Measurements from ENCODE around the gene NABP2.

The NABP2 gene

DNA sequence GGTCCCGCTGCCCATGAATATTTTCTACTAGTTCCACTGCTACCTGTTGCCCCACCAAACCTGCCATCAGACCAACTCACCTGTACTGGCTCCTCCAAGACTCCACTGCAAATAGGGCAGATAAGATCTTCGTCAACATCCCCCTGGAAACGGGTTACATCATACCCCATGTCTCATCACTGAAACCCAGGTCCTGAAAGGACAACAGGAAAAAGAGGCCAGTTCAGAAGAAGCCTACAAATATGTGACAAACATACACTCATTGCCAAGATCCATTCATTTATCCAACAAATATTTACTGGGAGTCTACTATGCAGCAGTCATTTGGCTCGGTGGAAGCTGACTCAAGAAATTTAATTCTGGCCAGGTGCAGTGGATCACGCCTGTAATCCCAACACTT is 10.3 kb upstream of the NABP2 start:
- no peak for DNase-seq (ENCODE audit: low read depth)

DNA sequence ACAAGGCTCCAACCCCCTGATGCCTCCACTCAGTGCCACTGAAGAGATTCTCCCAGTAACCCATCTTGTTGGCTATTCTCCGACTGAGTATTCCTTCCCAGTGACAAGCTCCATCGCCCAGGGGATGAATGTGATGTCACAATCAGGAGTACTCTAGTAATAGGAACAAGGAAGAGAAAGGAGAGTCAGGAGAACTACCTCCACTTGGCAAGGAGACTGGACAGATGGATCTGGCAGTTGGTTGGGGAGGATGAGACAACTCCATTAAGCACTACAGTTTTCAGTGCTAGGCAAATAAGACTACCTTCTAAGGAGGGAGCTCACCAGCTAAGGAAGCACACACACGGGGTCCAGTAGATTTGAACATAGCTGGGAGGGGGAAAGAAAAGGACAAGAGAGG is 7.7 kb upstream of the NABP2 start:
- DNase-seq (ENCODE audit: low read depth): no peak

DNA sequence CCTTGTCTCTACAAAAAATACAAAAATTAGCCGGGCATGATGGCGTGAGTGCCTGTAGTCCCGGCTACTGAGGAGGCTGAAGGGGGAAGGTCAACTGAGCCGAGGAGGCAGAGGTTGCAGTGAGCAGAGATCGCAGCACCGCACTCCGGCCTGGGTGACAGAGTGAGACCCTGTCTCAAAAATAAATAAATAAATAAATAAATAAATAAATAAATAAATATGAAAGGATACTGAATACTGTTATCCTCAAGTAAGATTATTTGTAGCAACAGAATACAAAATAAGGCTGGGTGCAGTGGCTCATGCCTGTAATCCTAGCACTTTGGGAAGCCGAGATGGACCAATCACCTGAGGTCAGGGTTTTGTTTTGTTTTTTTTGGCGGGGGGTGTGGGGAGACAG is 4.3 kb upstream of the NABP2 start:
- no peak for DNase-seq (ENCODE audit: low read depth)

DNA sequence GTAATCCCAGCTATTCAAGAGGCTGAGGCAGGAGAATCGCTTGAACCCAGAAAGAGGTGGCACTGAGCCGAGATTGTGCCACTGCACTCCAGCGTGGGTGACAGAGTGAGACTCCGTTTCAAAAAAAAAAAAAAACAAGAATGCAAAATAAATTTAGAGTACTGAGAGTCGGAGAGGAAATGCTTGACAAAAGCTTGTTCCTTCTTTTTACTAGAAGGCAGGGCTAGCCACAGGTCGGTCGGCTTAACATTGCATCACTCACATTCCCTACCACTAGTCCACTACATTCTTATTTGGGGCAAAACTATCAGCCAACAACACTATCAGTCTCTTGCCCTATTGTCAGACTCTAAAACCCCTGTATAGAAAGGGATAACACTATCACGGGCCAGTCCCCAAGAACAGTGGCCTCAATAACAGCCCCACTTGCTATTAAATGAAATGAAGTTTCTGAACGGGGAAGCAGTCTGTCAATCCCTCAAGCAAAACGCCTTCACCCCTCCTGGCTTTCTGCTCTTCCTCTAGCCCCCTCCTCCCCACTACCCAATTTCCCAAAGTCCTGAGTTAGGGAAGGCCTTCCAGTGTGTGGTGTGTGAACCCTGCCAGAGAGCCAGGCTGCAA is 3.4 kb upstream of the NABP2 start:
- no peak for DNase-seq (ENCODE audit: low read depth)

DNA sequence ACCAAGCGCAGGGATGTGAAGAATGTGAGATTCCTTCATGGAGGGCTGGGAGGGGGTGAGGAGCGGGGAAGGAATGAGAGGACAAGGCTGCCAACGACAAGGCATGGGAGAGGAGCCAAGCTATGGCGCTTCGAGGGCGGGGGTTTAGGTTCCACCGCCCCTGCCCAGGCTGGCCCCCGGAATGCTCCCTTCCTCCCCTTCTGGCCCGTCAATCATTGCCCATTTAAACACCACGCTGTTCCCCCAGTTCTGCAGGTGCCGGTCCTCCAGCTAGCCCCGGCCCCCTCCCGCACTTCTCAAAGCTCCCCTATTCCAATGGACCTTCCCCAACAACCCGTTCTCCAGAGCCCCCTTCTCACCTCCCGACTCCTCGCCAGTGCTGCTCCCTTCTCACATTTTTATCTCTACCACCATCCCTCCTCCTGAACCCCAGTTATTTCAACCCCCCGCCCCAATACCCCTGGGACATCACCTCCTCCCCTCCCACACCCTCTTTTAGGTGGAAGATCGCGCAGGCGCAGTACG is 2.8 kb upstream of the NABP2 start:
- DNase-seq (ENCODE audit: low read depth): no peak

DNA sequence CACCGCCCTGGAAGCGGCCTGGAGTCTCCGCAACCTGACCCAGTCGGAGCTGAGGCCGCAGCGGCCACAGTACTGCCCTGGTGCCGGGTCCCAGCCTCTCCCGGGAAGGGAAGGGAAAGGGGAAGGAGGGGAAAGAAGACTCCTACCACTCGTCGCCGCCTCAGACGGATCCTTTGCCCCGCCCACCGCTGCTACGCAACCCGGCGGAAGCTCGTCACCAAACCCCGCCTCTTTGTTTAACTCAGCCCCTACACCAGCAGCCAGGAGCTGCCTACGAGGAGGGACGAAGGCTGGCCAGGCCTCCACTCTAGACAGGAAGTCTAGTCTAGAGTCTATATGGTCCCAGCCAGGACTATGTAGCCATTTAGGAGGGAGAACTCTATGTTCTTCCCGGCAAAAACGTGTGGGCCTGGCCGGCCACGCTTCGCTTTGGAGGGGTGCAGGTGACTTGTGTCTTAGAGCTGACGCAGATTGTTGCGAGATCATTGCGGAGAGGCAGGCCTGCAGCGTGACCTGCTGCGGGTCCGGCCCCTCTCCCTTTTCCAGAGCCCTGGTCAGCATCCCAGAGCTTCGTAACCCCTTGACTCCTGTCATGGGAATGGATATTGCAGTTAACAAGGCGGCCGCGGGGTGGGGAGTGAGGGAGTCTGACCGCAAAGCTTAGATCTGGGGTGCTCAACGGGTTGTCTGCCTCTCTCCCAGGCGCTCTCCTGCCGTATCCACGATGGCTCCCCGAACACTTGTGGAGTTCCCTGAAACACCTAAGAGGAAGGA is 2.2 kb upstream of the NABP2 start, which contains the start of gene RNF41:
RNF41 (minus strand) TSS at position 166 of the 774 bp plus-strand sequence. CDS start 7,875 bp downstream, outside the sequence.
- DNase-seq (ENCODE audit: low read depth): peak; percentile 89

DNA sequence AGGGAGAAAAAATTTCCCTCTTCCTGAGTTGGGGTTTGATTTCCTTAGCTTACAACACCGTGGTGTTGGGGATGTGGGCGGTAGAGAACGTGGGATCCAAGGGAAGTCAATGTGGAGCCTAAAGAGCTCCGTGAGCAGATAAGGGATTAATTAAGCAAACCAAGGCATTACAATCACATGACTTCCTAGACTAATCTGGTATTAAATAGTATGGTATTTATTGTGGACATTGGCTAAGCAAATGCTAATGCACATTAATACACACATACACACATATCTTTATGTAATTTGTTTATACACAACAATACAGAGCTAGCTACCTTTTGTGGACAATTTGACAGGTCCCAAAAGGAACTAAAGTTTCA is 1.6 kb upstream of the NABP2 start:
- DNase-seq (ENCODE audit: low read depth): no peak

DNA sequence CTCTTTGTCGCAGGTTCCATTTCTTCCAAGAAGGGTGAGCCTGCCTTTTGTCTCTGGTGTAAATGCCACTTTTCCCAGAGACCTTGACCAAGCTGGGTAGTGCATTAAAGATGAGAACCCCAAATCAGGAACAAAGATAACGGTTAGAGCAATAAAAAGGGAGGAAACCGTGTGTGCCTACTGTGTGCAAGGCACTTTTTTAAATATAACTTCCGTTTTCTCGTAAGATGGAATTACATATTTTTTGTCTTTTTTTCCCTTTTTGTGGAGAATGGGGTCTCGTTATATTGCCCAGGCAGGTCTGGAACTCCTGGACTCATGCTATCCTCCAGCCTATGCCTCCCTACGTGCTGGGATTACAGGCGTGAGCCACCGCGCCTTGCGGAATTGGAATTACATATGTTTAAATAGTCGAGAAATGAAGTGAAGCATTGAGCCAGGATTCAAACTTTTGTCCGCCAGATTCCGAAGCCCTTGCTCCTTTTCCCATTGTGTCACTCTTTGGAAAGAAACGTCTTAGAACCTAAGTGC is 506 bp upstream of the NABP2 start:
- DNase-seq (ENCODE audit: low read depth): no peak

DNA sequence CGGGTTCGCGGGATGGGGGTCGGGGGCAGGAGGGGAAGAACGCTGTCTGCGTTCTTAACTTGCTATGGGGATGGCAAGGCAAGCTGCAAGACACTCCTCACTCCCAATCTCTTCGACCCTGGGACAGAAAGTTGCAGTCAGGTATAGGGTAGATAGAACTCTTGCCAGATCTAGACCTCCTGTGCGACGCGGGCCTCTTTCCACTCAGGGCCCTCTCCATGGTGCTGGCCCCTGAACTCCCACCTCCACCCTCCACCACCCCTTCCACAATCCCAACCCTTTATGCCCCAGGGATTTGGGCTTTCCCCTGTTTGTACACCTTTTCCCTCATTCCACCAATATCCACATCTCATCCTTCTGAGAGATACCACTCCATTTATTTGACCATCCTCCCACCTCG is 812 bp downstream of the NABP2 start:
- DNase-seq (ENCODE audit: low read depth): no peak

DNA sequence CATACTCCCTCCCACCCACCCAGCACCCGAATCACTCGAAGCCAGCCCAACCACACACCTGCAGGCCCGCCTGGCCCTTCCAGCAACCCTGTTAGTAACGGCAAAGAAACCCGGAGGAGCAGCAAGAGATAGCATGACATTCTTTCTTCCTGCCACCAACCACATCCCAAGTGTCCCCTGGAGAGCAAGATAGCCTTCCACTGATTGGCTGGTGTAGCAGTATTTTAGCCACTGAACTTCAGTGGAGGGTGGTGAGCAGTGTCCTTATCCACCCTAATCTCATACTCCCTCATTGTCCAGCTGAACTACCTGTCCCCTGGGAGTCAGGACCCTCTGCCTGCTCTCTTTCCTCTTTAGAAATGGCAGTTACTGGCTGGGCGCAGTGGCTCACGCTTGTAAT is 4.9 kb downstream of the NABP2 start:
- DNase-seq (ENCODE audit: low read depth): no peak

DNA sequence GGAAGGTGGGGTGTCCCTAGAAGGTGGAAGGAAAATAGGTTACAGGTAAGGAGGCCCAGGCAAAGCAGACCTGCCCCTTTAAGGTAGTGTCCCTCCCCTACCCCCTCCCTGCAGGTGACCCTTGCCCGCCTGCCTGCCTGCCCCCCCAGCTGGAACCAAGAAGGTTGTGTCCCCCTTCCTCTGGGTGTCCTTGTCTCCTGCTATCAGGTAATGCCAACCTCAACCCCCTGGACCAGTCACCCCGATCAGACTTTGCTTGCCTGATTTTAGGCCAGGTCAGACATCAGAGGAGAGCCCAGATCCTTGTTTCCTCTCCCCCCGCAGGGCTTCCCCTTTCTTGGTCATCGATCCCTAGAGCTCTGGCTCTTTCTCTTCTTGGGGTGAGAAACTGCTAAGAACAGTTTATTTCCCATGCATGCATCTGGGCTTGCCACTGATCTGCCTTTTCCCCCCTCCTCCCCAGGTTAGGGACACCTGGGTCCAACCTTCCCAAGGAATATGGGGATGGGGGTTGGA is 5.8 kb downstream of the NABP2 start, which contains the start of gene SLC39A5:
SLC39A5 (plus strand) TSS at position 136 of the 516 bp plus-strand sequence. CDS start 1,224 bp downstream, outside the sequence.
- no peak for DNase-seq (ENCODE audit: low read depth)

DNA sequence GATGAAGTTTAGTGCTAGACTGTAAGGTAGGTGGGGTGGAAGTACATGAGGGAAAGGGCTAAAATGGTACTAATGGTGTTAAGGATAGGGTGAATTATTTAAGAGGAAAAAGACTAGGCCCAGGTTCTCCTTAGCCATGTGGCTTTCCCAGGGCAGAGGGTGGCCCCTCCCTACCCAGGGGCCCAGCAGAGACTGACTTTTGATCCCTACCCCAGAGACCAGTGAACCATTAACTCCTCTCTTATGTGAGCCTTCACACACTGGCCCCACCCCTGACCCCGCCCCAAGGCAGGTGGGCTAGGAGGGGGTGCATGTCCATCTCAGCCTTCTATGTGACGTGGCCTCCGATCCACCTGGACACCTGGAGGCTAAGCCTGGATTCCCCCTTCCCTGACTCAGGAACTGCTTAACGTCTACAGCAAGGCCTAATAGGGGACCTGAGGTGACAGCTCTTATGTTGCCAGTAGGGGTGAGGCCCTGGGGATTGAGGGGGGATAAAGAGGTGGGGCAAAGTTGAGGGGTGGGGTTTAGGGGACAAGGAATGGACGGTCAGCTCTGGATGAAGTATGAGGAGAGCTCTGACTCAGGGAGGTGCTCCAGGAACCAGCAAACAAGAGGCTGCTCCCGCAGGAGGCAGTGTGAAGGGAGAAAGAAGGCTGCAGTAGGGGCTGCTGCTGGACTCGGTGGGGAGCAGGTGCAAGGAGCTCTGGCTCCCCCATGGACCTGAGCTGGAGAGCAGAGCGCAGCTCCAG is 6.5 kb downstream of the NABP2 start:
- no peak for DNase-seq (ENCODE audit: low read depth)

DNA sequence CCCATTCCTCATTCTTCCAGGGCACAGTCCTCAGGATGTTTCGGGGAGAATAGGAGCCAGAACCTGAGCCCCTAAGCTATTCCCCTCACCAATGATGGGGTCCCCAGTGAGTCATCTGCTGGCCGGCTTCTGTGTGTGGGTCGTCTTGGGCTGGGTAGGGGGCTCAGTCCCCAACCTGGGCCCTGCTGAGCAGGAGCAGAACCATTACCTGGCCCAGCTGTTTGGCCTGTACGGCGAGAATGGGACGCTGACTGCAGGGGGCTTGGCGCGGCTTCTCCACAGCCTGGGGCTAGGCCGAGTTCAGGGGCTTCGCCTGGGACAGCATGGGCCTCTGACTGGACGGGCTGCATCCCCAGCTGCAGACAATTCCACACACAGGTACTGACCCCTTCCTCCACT is 7.0 kb downstream of the NABP2 start:
- DNase-seq (ENCODE audit: low read depth): no peak

DNA sequence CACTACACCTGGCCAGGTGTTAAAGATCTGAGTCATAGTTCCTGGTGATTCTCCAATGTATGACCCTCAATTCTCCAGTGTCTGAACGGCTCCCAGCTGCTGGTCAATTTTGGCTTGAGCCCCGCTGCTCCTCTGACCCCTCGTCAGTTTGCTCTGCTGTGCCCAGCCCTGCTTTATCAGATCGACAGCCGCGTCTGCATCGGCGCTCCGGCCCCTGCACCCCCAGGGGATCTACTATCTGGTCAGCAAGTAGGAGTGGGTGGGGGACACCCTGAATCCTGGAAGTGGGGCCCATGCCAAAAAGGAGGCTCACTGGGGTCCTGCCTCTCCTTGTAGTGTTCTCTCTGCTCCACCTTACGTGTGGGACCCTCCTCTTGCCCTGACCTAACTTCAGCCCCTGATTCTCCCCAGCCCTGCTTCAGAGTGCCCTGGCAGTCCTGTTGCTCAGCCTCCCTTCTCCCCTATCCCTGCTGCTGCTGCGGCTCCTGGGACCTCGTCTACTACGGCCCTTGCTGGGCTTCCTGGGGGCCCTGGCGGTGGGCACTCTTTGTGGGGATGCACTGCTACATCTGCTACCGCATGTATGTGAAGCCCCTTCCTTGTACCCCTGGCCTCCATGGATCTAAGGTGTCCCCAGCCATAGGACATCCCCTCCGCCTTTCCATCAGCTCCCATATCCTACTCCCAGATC is 10.7 kb downstream of the NABP2 start:
- DNase-seq (ENCODE audit: low read depth): no peak

DNA sequence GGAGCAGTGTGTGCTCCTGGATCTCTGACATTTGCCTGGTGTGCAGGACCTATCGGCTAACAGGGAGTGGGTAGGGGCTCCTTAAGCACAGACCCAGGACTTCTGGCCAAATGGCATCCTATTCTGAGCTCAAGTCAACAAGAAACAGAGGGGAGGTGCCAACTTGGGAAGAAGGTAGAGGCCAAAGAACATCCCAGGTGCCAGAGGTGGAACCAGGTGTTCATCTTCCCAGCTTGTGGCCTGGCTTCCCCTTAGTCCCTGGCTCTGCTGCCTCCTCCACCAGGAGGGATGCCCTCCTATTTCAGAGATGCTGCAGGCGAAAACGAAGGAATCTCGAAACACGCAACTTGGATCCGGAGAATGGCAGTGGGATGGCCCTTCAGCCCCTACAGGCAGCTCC is 11.9 kb downstream of the NABP2 start:
- no peak for DNase-seq (ENCODE audit: low read depth)

DNA sequence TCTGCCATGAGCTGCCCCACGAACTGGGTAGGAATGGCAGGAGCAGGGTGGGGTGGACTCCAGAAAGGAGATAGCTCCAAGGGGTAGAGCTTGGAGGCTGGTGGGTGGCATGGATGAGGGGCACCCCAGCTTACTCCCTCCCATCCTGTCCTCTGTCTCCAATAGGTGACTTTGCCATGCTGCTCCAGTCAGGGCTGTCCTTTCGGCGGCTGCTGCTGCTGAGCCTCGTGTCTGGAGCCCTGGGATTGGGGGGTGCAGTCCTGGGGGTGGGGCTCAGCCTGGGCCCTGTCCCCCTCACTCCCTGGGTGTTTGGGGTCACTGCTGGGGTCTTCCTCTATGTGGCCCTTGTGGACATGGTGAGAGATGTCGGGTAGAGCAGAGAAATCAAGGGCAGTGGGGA is 12.8 kb downstream of the NABP2 start:
- DNase-seq (ENCODE audit: low read depth): no peak

DNA sequence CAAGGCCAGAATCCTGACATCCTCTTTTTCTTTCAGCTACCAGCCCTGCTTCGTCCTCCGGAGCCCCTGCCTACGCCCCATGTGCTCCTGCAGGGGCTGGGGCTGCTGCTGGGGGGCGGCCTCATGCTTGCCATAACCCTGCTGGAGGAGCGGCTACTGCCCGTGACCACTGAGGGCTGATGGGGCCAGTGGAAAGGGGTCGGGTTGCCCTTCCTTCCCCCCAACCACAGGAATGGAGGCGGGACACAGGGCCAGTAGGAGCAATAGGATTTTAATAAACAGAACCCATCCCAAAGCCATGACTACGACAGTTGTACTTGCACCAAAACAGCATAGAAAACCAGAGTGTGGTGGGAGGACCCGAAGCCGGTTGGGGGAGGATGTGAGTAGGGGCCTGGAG is 13.4 kb downstream of the NABP2 start:
- DNase-seq (ENCODE audit: low read depth): no peak

DNA sequence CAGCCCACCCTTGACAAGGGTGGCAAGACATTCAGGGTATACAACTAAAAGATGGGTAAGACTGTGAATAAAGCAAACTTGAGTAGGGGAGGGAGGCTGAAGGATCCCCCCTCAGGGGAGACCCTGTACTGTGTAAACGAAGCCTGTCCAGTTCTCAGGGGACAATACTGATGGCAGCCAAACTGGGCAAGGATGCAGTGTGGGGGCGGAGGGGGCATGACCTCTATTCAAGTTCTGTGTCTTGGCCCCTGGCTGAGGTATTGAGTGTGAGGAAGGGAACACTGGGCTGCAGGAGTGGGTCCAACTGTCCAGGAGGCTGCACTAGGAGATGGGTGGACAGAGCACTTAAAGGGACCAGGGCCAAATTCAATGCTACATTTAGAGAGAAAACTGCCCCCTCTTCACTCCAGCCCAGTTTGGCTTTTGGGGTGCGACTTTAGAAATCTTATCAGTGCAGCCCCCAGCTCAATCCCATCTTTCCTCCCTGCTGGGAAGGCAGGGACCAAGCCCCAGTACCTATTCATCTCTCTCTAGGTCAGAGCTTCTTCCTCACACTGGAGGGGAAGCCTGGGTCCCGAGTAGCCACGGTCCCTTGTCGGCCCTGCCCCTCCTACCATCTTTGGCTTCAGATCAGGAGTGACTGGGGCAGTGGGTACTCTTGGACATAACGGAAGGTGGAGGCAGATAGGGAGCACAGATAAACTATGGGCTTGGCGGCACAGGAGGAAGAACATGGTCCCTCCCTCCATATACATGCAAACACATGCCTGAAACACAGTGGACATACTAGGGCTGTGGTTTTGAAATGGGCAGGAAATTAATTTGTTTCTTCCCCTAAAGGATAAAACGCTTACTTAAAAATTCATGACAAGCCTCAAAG is 17.5 kb downstream of the NABP2 start:
- no peak for DNase-seq (ENCODE audit: low read depth)

DNA sequence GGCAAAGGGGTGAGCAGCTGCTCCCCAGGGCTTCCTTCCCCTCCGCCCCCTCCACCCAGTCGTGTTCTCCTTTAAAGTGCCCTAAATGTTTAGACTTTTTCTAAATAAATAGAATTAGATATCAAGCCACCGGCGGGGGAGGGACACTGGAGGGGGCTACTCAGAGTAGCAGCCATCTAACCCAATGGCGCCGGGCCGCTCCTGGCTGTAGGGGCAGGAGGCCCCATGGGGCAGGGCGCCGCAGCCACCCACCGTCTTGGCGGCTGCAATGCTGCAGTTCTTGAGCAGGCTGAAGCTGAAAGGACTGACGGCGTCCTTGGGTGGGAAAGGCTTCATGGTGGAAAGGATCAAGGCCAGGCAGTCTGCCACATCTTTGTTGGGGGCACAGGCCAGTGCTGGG is 18.8 kb downstream of the NABP2 start:
- DNase-seq (ENCODE audit: low read depth): no peak

DNA sequence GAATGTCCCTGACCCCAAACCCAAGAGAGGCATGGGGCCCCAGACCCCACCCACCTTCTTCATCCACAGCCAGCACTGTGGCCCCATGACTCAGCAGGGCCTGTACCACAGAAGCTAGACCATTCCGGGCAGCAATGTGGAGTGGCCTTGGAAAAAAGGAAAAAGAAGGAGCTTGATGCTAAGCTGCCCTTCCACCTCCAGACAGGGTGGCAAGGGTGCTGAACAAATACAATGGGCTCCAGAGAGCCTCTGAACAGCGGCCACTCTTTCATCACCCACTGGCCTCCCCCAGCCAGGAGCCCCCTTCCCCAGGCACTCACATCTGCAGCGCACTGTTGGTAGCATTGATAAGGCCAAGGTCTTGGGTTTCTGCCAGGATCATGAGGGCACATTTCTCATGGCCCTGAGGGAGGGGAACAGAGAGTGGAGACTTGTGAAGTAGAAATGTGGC is 19.6 kb downstream of the NABP2 start:
- no peak for DNase-seq (ENCODE audit: low read depth)

DNA sequence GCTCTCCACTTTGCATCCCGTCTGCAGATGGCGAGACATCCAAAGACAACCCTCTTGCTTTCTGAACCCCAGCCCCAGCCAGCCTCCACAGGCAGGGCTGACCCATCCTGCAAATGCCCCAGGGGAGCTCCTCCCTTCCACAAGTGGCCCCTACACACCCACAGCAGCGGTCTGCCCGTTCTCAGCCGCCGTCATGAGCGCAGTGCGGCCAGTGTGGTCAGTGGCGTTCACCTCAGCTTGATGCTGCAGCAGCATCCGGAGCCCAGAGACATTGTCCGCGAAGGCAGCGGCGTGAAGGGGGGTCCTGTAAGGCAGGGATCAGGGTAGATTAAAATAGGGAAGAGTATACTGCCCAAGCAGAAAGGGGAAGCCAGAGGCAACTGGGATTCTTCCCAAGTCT is 20.4 kb downstream of the NABP2 start:
- no peak for DNase-seq (ENCODE audit: low read depth)

All from stimulated activated CD8-positive, alpha-beta memory T cell treated with anti-CD3 and anti-CD28 coated beads, Interleukin-12 subunit alpha, Interleukin-12 subunit beta, amount 100 ng/mL, for 1 hour (primary cell).